Fibroblast of mammary gland (primary cell): ENCODE measurements around the gene CAST.
"Not testable (repeated sequence)": the region's sequence is repeated elsewhere in the genome, so short reads cannot be mapped to it uniquely, and the experiment has no call there.

Experiments used
- DNase-seq: peaks from one replicate; pipeline ENCODE4 v3.0.0-alpha.2; 2010; ENCODE audit warnings: low read depth
- H3K4me3 ChIP-seq: 2 replicates; pipeline ENCODE4 v1.5.1; 2011; ENCODE audit warnings: low read depth, mild to moderate bottlenecking, low read length, moderate library complexity; ENCODE audit not compliant: control insufficient read depth
- TF ChIP-seq, protein P1 (sequence below): conservative IDR thresholded peaks from 2 replicates; pipeline ENCODE4 v1.5.1; 2011; ENCODE audit warnings: low read depth, low read length, inconsistent platforms; ENCODE audit not compliant: control insufficient read depth, insufficient read depth

Gene CAST

GRCh38 chr5:96794757-96795156, 132.6 kb downstream of the CAST start:
- DNase-seq, result no peak
- TF ChIP-seq, protein P1, sequence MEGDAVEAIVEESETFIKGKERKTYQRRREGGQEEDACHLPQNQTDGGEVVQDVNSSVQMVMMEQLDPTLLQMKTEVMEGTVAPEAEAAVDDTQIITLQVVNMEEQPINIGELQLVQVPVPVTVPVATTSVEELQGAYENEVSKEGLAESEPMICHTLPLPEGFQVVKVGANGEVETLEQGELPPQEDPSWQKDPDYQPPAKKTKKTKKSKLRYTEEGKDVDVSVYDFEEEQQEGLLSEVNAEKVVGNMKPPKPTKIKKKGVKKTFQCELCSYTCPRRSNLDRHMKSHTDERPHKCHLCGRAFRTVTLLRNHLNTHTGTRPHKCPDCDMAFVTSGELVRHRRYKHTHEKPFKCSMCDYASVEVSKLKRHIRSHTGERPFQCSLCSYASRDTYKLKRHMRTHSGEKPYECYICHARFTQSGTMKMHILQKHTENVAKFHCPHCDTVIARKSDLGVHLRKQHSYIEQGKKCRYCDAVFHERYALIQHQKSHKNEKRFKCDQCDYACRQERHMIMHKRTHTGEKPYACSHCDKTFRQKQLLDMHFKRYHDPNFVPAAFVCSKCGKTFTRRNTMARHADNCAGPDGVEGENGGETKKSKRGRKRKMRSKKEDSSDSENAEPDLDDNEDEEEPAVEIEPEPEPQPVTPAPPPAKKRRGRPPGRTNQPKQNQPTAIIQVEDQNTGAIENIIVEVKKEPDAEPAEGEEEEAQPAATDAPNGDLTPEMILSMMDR, result no peak
- H3K4me3 ChIP-seq, result no peak overlapping the region

DNA sequence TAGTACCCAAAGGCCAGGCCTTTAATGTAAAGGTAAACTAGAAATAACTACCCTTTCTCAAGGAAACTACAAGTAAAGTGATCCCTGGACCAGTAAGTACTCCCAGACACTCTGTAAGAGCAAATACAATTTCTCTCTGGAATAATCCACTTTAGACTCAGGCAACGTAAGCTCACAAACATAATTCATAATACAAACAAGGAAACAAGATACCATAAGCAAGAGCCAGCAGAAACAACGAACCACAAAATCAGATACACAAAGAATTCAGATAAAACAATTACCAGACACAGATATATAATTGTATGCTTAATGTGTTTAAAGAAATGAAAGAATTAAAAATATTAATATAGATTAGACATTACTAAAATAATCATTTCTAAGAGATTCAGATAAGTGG, 133.4 kb downstream of the CAST start:
- TF ChIP-seq, protein P1, result no peak
- DNase-seq, result no peak
- H3K4me3 ChIP-seq, result no peak overlapping the region

DNA sequence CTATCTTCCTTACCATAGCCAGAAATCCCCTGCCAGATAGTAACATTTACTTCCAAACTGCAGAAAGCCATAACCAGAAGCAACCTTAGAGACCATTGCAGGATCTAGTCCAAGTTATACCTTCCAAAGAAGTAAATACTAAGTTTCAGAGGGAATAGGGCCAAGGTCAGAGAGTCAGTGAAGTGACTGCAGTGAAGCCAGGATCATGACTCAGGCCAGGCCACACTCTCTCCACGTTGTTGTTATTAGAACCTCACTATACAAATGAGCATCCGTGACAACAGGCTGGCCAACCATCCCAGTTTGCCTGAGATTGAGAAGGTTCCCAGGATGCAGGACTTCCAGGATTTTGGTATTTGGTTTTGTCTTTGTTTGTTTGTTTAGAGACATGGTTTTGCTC, 134.3 kb downstream of the CAST start:
- TF ChIP-seq, protein P1, result no peak
- peak; percentile 15 for DNase-seq
- no peak overlapping the region for H3K4me3 ChIP-seq

GRCh38 chr5:96801718-96802117, 139.5 kb downstream of the CAST start:
- not testable (repeated sequence) for DNase-seq, H3K4me3 ChIP-seq

DNA sequence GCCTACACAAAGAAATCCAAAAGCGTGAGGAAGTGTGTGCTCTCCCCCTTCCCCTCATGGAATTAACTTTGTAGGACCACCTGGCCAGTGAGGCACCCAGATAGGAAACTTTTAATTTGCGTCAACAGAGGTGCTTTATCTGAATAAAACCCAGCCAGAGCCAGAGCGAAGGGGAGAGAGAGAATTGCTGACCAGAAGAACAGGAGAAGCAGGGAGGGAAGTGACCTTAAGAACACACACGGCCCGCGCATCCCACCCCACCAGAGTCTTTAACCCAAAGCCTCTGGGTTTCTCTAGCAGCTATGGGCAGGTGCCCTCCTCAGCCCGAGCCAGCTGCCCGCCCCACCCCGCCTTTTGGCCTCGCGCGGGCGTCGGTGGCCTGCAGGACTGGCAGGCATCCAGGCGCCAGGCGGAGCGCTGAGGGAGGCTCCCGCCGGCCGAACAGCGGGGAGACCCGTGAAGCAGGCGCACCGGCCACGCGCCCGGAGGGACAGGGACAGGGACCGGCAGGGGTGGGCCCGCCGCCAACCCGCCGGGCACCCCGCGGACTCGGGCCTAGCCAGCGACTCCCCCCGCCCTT, 145.0 kb downstream of the CAST start:
- H3K4me3 ChIP-seq, result peak overlapping the region; percentile 80
- peak; percentile 54 for DNase-seq
- TF ChIP-seq, protein P1, result no peak

DNA sequence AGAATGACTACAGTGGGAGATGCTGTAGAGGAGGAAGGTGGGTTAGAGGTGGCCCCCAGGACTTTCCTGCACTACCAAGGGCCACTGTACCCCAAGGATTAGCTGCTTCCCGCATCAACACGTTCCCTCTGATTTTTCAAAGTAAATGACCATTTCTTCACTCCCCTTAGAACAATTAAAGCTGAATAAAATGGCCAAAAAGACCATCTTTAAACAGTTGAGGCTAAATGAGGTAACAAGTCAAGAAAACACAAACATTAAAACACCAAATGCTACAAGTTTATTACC, 146.3 kb downstream of the CAST start:
- peak overlapping the region; percentile 80 for H3K4me3 ChIP-seq
- TF ChIP-seq, protein P1, result no peak
- no peak for DNase-seq

- no peak for DNase-seq
- H3K4me3 ChIP-seq, result no peak overlapping the region
- TF ChIP-seq, protein P1, result no peak
Observed at GRCh38 chr5:96808868-96809558, 146.8 kb downstream of the CAST start.
